ENCODE results near the gene BUD31. TPM values are rescaled to one million over a fixed set of nuclear protein-coding genes. Genes with fewer than 3 reads are reported as not detected.

The BUD31 gene
- total and polyA plus RNA-seq, 9 of the 15 experiments (the other 6 are each of a cell fraction or from before 2014, with no cell fraction given) = 105 to 342 (median 247) TPM

- Histone ChIP-seq H3K9me3 (replicated peaks; ENCODE audit: control insufficient read depth, insufficient read depth, low read depth, low read length) (no peaks in the 10 kb centered on the region), H3K4me1 (replicated peaks in 1 of 2; ENCODE audit: control insufficient read depth in 2 of 2, insufficient read depth in 2 of 2, low read length in 2 of 2) (peaks cover 0 to 10% of the 10 kb centered on the region in 2 experiments; a peak in 2 of 5 replicates), H3K79me2 (ENCODE audit: control insufficient read depth, insufficient read depth, low read length) (peaks cover 10% of the 10 kb centered on the region), H3K27ac (ENCODE audit: extremely low read depth, low read depth, low read length) (no peak overlapping the region), H3K4me3 (no peak overlapping the region), H3K9me1 (ENCODE audit: control insufficient read depth, insufficient read depth, low read length) (no peaks in the 10 kb centered on the region), H2AFZ (ENCODE audit: low read depth, low read length) (no peak overlapping the region), H3K27me3 (ENCODE audit: control insufficient read depth in 2 of 2, insufficient read depth in 2 of 2, low read length in 2 of 2) (no peaks in the 10 kb centered on the region), H4K20me1 (replicated peaks; ENCODE audit: control insufficient read depth, insufficient read depth, low read length) (peaks cover 32% of the 10 kb centered on the region; the same call in 1 of the 2 replicates), H3K4me2 (ENCODE audit: insufficient read depth, low read length) (no peak overlapping the region), H3K36me3 (ENCODE audit: control insufficient read depth, insufficient read depth, low read length) (peaks cover 95% of the 10 kb centered on the region), H3K9ac (ENCODE audit: insufficient read depth in 1 of 2, low read depth in 2 of 2, low read length in 2 of 2) (no peak overlapping the region)
- ChIA-PET CTCF (ENCODE audit: low intra/inter-chr PET ratio) (no interaction called here), POLR2A (interaction anchor here (0.5 to 4.0 kb wide), 8 partner anchors 9 to 411 kb away, joined by 3 to 50 read pairs (median 4); partner anchors contain the start of genes BUD31 and PDAP1)
- no TSS peak for BruUV-seq (replicated peaks)
- in situ Hi-C loops (cut with MboI) (no loop called here), intact Hi-C loops (cut with micrococcal nuclease) (no loop called here)
- FAIRE-seq (no peak), DNase-seq (ENCODE audit: extremely low read depth in 1 of 4, low spot score in 3 of 4) (no peak), ATAC-seq (no peak)
- 85% methylated on average over 6 of the region's 6 CpGs for WGBS (ENCODE audit: insufficient coverage, low coverage, missing lambda C conversion rate)
- TF ChIP-seq MYC (IDR thresholded peaks at IDR 0.05; ENCODE audit: low read depth, low read length) = no peak
- TF ChIP-seq MYC (CRISPR knock-in tag; IDR thresholded peaks at IDR 0.05; ENCODE audit: borderline replicate concordance, low read depth) = no peak
- TF ChIP-seq POLR2G (IDR thresholded peaks at IDR 0.05; ENCODE audit: low read depth, low read length) = peak; percentile 39; the same call in 1 of the 2 replicates
Measured at GRCh38 chr7:99399597-99399996, 9.2 kb upstream of the BUD31 start.

GRCh38 chr7:99402854-99403253 lies 5.9 kb upstream of the BUD31 start:
- in situ Hi-C loops (cut with MboI) = no loop called here
- peaks cover 87% of the 10 kb centered on the region for H3K36me3 ChIP-seq (ENCODE audit: control insufficient read depth, insufficient read depth, low read length)
- no peaks in the 10 kb centered on the region for H3K9me3 ChIP-seq (replicated peaks; ENCODE audit: control insufficient read depth, insufficient read depth, low read depth, low read length)
- DNase-seq (ENCODE audit: extremely low read depth in 1 of 4, low spot score in 3 of 4) = no peak
- WGBS (ENCODE audit: insufficient coverage, low coverage, missing lambda C conversion rate) = 100% methylated on average over 2 of the region's 3 CpGs
- no peak overlapping the region for H3K4me3 ChIP-seq
- no peak overlapping the region for H3K9ac ChIP-seq (ENCODE audit: insufficient read depth in 1 of 2, low read depth in 2 of 2, low read length in 2 of 2)
- intact Hi-C loops (cut with micrococcal nuclease) = no loop called here
- no peak for ATAC-seq
- H3K27me3 ChIP-seq (ENCODE audit: control insufficient read depth in 2 of 2, insufficient read depth in 2 of 2, low read length in 2 of 2) = no peaks in the 10 kb centered on the region
- ChIA-PET CTCF (ENCODE audit: low intra/inter-chr PET ratio) (no interaction called here), POLR2A (interaction anchor here (0.7 to 1.3 kb wide), 2 partner anchors 26 to 253 kb away, joined by 3 to 4 read pairs; no protein-coding TSS in a partner anchor)
- peaks cover 10% of the 10 kb centered on the region in 2 experiments; a peak in 4 of 5 replicates for H3K4me1 ChIP-seq (replicated peaks in 1 of 2; ENCODE audit: control insufficient read depth in 2 of 2, insufficient read depth in 2 of 2, low read length in 2 of 2)
- H3K4me2 ChIP-seq (ENCODE audit: insufficient read depth, low read length) = no peak overlapping the region
- peak; percentile 11 for FAIRE-seq
- H3K27ac ChIP-seq (ENCODE audit: extremely low read depth, low read depth, low read length) = no peak overlapping the region
- H3K79me2 ChIP-seq (ENCODE audit: control insufficient read depth, insufficient read depth, low read length) = peaks cover 42% of the 10 kb centered on the region
- no TSS peak for BruUV-seq (replicated peaks)
- H2AFZ ChIP-seq (ENCODE audit: low read depth, low read length) = no peak overlapping the region
- 0 out of 2 replicates have a peak, but pooled peaks have one; percentile 27 for TF ChIP-seq BCOR (IDR thresholded peaks at IDR 0.05)
- TF ChIP-seq E2F6 (IDR thresholded peaks at IDR 0.05; ENCODE audit: borderline replicate concordance in 1 of 2, extremely low read depth in 1 of 2, insufficient read depth in 1 of 2, insufficient read length in 1 of 2, low read depth in 1 of 2, low read length in 1 of 2, poor library complexity in 1 of 2, severe bottlenecking in 1 of 2) = no peak
- TF ChIP-seq PRMT5 (CRISPR knock-in tag; IDR thresholded peaks at IDR 0.05) = no peak
- TF ChIP-seq RBM25 (IDR thresholded peaks at IDR 0.05; ENCODE audit: low read depth, low read length, severe bottlenecking) = peak; percentile 86
- peaks cover 30% of the 10 kb centered on the region; the same call in 1 of the 2 replicates for H4K20me1 ChIP-seq (replicated peaks; ENCODE audit: control insufficient read depth, insufficient read depth, low read length)
- H3K9me1 ChIP-seq (ENCODE audit: control insufficient read depth, insufficient read depth, low read length) = no peaks in the 10 kb centered on the region
